Esophagus mucosa (tissue), 1 donor: ENCODE measurements around the gene PLEKHA7. TPM values are rescaled to one million over a fixed set of nuclear protein-coding genes. Genes with fewer than 3 reads are reported as not detected.
"Not testable (repeated sequence)": the region's sequence is repeated elsewhere in the genome, so short reads cannot be mapped to it uniquely, and the experiment has no call there.

Source experiments
- ATAC-seq: fragments of 200-7000 bp; cut with Tn5 transposase; one replicate; pipeline ENCODE4 v1.9.1; 2020
- total RNA-seq: library from RNA; stranded (reverse); gene quantifications from one replicate; pipeline ENCODE4 v1.2.4, GENCODE V29; 2023
- donor health status: DM: yes; HTN: yes; CAD: no.

PLEKHA7 gene
- 48.2 TPM for total RNA-seq

GRCh38 chr11:17014321-17014832 is at the start of gene PLEKHA7:
PLEKHA7 (minus strand) TSS chr11:17014414; CDS start chr11:17014401, 13 bp downstream.
- ATAC-seq: no peak

- ATAC-seq: peak; percentile 88
These were observed 49.2 kb upstream of the PLEKHA7 start for GRCh38 chr11:17063171-17064002.

GRCh38 chr11:17051146-17051545 is 36.9 kb upstream of the PLEKHA7 start:
- not testable (repeated sequence) for ATAC-seq

- ATAC-seq: not testable (repeated sequence)
These were observed 34.3 kb upstream of the PLEKHA7 start for GRCh38 chr11:17048491-17048890.

GRCh38 chr11:17046690-17047089 is 32.5 kb upstream of the PLEKHA7 start:
- ATAC-seq: no peak

- no peak for ATAC-seq
These were observed 22.7 kb upstream of the PLEKHA7 start for GRCh38 chr11:17036666-17037658.

GRCh38 chr11:17034027-17034426 is 19.8 kb upstream of the PLEKHA7 start:
- not testable (repeated sequence) for ATAC-seq

GRCh38 chr11:17026487-17027082 is 12.4 kb upstream of the PLEKHA7 start:
- peak; percentile 23 for ATAC-seq

- ATAC-seq: no peak
These were observed 10.7 kb upstream of the PLEKHA7 start for GRCh38 chr11:17024924-17025323.

GRCh38 chr11:17021511-17021910 is 7.3 kb upstream of the PLEKHA7 start:
- no peak for ATAC-seq

GRCh38 chr11:17020831-17021230 is 6.6 kb upstream of the PLEKHA7 start:
- no peak for ATAC-seq

- no peak for ATAC-seq
These were observed 5.0 kb upstream of the PLEKHA7 start for GRCh38 chr11:17019232-17019631.

- no peak for ATAC-seq
These were observed 1.5 kb upstream of the PLEKHA7 start for GRCh38 chr11:17015627-17016126.

GRCh38 chr11:17014833-17015626 is 816 bp upstream of the PLEKHA7 start:
- ATAC-seq: peak; percentile 85

- peak; percentile 40 for ATAC-seq
These were observed 480 bp downstream of the PLEKHA7 start for GRCh38 chr11:17013548-17014320.

GRCh38 chr11:17012712-17013547 is 1.3 kb downstream of the PLEKHA7 start:
- ATAC-seq: peak; percentile 84

- ATAC-seq: no peak
These were observed 2.0 kb downstream of the PLEKHA7 start for GRCh38 chr11:17012179-17012578.

GRCh38 chr11:17010851-17011420 is 3.3 kb downstream of the PLEKHA7 start:
- ATAC-seq: no peak

GRCh38 chr11:17008099-17008498 is 6.1 kb downstream of the PLEKHA7 start:
- ATAC-seq: peak; percentile 10
